K562 (cell line): Measurements from ENCODE around the gene KLRC3. TPM values are rescaled to one million over a fixed set of nuclear protein-coding genes. Genes with fewer than 3 reads are reported as not detected.

Experiments used
- CLOCK ChIP-seq: fragments of 250-450 bp; sonication (Bioruptor Pico); IDR thresholded peaks from 2 replicates; pipeline ENCODE4 v1.4.0; 2020; ENCODE audit warnings: mild to moderate bottlenecking, moderate library complexity, borderline replicate concordance
- GATAD2A ChIP-seq: fragments of 450-650 bp; IDR thresholded peaks from 2 replicates; pipeline ENCODE4 v1.6.1; 2017
- HMG20B ChIP-seq: fragments of 250-450 bp; sonication (Bioruptor Pico); IDR thresholded peaks from 2 replicates; pipeline ENCODE4 v1.5.0; 2021; ENCODE audit warnings: mild to moderate bottlenecking
- NR2F6 ChIP-seq: fragments of 450-650 bp; formaldehyde crosslinking; IDR thresholded peaks from 2 replicates; pipeline ENCODE4 v1.4.0; 2020; ENCODE audit warnings: mild to moderate bottlenecking
- NRF1 ChIP-seq, 2 experiments: fragments of 450-650 bp; IDR thresholded peaks in 1 of 2; conservative IDR thresholded peaks in 1 of 2; 2 replicates each; pipeline ENCODE4 v1.6.1; 2014; ENCODE audit warnings: mild to moderate bottlenecking in 2 of 2
- OTX1 ChIP-seq: fragments of 450-650 bp; formaldehyde crosslinking; IDR thresholded peaks from 2 replicates; pipeline ENCODE4 v1.4.0; 2022; ENCODE audit warnings: mild to moderate bottlenecking
- POLR2A ChIP-seq: fragments of 450-650 bp; conservative IDR thresholded peaks from 2 replicates; pipeline ENCODE4 v1.6.1; 2016
- PURB ChIP-seq: sonication (generic); formaldehyde crosslinking; IDR thresholded peaks from 2 replicates; pipeline ENCODE4 v1.9.0; 2021; ENCODE audit warnings: low read depth, mild to moderate bottlenecking, missing genetic modification reagents
- REST ChIP-seq, 2 experiments: fragments of 450-650 bp; formaldehyde crosslinking in 1 of 2; IDR thresholded peaks; 2 replicates each; pipeline versions ENCODE4 v1.4.0 to v1.6.1; 2014 to 2020; ENCODE audit warnings: mild to moderate bottlenecking in 2 of 2, borderline replicate concordance in 1 of 2, low read depth in 1 of 2
- ZMIZ1 ChIP-seq, 2 experiments: fragments of 150-350 bp in 1 of 2; IDR thresholded peaks; 2 replicates each; pipeline ENCODE4 v1.6.1; 2012 to 2016; ENCODE audit warnings: low read depth in 2 of 2, low read length in 2 of 2, mild to moderate bottlenecking in 1 of 2, moderate library complexity in 1 of 2
- ZNF408 ChIP-seq: fragments of 250-450 bp; sonication (Bioruptor Pico); IDR thresholded peaks from 2 replicates; pipeline ENCODE4 v1.4.0; 2020; ENCODE audit warnings: low read depth, mild to moderate bottlenecking, moderate library complexity
- ZNF436 ChIP-seq: fragments of 250-450, 450-650 bp; sonication (Bioruptor Pico); formaldehyde crosslinking; IDR thresholded peaks from 2 replicates; pipeline ENCODE4 v1.7.0; 2020; ENCODE audit warnings: mild to moderate bottlenecking
- ZNF583 ChIP-seq: fragments of 250-450 bp; sonication (Bioruptor Pico); IDR thresholded peaks from 2 replicates; pipeline ENCODE4 v1.4.0; 2020
- polyA plus RNA-seq, 8 experiments: library from polyadenylated mRNA; depleted of rRNA in 4 of 8; stranded (reverse) in 5 of 8; unstranded in 3 of 8; fragments of >200 nt; fragmentation: Nextera tagmentation in 2 of 8; fragmentation: Illumina TruSeq in 1 of 8; extraction: Ambion mirVana in 2 of 8; extraction: Trizol in 1 of 8; gene quantifications; 2 replicates each; pipeline versions ENCODE4 v1.2.1 to v1.2.3, GENCODE V29; 2011 to 2014; ENCODE audit warnings: inconsistent platforms in 1 of 8, missing spikeins in 1 of 8
- total RNA-seq, 7 experiments: library from RNA; depleted of rRNA in 6 of 7; stranded (reverse); fragments of >200 nt in 6 of 7; fragmentation: Illumina TruSeq in 2 of 7; extraction: Trizol in 2 of 7; gene quantifications; 2 replicates each; pipeline versions ENCODE4 v1.2.1 to v1.2.3, GENCODE V29; 2011 to 2021; ENCODE audit warnings: low replicate concordance in 1 of 7

KLRC3 gene
- total and polyA plus RNA-seq, 9 of the 15 experiments (the other 6 are each of a cell fraction or from before 2014, with no cell fraction given): 0.09 to 0.32 (median 0.18) TPM; not detected in 5

- TF ChIP-seq CLOCK (no peak), REST (IDR thresholded peaks at IDR 0.05; ENCODE audit: borderline replicate concordance) (no peak), REST (CRISPR knock-in tag; IDR thresholded peaks at IDR 0.05; ENCODE audit: low read depth) (no peak), ZNF408 (CRISPR knock-in tag) (no peak), POLR2A (peak; percentile 59; the same call in 1 of the 2 replicates), NR2F6 (CRISPR knock-in tag) (no peak), ZMIZ1 (IDR thresholded peaks at IDR 0.05; ENCODE audit: low read depth in 2 of 2, low read length in 2 of 2) (no peak), GATAD2A (no peak), PURB (no peak), NRF1 (conservative IDR thresholded peaks at IDR 0.05 in 1 of 2, IDR thresholded peaks at IDR 0.05 in 1 of 2) (no peak), ZNF583 (CRISPR knock-in tag) (no peak), HMG20B (CRISPR knock-in tag) (no peak), ZNF436 (CRISPR knock-in tag) (no peak), OTX1 (CRISPR knock-in tag) (no peak)
These were observed 56.2 kb downstream of the KLRC3 start (continued) for GRCh38 chr12:10363914-10364814.
